NB4 (cell line): ENCODE results near the gene SRRM1.

Experiments used
- DNase-seq: peaks from one replicate; pipeline ENCODE4 v3.0.0; 2010; ENCODE audit warnings: low read depth
- H3K4me3 ChIP-seq: one replicate; pipeline ENCODE4 v1.5.1; 2011; ENCODE audit warnings: mild to moderate bottlenecking, low read depth, low read length, moderate library complexity
- MYC ChIP-seq: IDR thresholded peaks from 2 replicates; pipeline ENCODE4 v1.6.1; 2011; ENCODE audit warnings: low read depth, low read length
- POLR2A ChIP-seq: IDR thresholded peaks from 2 replicates; pipeline ENCODE4 v1.6.1; 2011; ENCODE audit warnings: mild to moderate bottlenecking; ENCODE audit not compliant: insufficient read length; ENCODE audit errors: extremely low read depth
- TF ChIP-seq, protein P1 (sequence below): IDR thresholded peaks from one replicate; pipeline ENCODE4 v1.5.1; 2012; ENCODE audit warnings: low read depth, low read length
- TF ChIP-seq, protein P2 (sequence below): IDR thresholded peaks from 2 replicates; pipeline ENCODE4 v1.6.1; 2011; ENCODE audit warnings: low read depth, low read length

The SRRM1 gene, protein sequence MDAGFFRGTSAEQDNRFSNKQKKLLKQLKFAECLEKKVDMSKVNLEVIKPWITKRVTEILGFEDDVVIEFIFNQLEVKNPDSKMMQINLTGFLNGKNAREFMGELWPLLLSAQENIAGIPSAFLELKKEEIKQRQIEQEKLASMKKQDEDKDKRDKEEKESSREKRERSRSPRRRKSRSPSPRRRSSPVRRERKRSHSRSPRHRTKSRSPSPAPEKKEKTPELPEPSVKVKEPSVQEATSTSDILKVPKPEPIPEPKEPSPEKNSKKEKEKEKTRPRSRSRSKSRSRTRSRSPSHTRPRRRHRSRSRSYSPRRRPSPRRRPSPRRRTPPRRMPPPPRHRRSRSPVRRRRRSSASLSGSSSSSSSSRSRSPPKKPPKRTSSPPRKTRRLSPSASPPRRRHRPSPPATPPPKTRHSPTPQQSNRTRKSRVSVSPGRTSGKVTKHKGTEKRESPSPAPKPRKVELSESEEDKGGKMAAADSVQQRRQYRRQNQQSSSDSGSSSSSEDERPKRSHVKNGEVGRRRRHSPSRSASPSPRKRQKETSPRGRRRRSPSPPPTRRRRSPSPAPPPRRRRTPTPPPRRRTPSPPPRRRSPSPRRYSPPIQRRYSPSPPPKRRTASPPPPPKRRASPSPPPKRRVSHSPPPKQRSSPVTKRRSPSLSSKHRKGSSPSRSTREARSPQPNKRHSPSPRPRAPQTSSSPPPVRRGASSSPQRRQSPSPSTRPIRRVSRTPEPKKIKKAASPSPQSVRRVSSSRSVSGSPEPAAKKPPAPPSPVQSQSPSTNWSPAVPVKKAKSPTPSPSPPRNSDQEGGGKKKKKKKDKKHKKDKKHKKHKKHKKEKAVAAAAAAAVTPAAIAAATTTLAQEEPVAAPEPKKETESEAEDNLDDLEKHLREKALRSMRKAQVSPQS

DNA sequence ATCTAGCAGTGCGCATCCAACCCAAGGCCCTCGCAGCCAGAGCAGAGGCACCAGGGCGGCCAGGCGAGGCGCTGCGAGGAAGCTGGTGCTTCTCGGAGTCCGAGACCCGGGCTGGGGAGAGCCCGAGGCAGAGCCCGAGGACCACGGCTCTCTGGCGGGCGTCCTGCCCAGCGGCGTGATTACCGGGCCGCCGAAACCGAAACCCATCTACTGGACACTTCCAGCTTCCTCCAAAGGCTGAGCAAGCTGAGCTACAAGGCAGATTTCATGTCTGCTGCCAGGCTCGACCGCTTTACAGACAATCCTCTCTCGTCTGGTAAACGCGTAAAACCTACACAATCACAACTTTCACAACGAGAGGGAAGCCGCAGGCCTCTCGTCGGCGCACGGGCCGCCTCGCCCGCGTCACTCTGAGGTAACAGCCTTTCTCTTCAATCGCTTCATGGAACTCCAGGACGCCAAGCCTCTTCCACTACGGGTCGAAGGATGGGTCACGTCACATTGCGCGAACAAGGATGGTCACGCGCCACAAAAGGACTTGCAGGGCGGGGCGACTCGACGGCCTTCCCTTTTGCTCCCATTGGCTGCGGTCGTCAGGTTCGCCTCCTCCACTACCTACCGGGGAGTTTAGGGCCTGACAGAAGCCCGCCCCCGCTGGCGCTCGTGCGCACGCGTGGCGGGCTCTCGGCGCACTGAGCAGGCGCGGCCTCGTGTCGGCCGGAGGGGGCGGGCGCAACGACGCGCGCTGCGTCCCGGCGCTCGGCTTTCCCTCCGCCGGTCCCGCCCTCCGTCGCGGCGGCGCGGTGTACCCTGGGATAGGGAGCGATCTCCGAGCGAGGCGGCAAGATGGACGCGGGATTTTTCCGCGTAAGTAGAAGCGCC, at the start of gene SRRM1:
Gene SRRM1 (plus strand): TSS at position 822 of the 882 bp plus-strand sequence. CDS start 25 bp downstream, at position 847.
- TF ChIP-seq POLR2A (peak; percentile 88), MYC (peak; percentile 79)
- TF ChIP-seq, protein P1, sequence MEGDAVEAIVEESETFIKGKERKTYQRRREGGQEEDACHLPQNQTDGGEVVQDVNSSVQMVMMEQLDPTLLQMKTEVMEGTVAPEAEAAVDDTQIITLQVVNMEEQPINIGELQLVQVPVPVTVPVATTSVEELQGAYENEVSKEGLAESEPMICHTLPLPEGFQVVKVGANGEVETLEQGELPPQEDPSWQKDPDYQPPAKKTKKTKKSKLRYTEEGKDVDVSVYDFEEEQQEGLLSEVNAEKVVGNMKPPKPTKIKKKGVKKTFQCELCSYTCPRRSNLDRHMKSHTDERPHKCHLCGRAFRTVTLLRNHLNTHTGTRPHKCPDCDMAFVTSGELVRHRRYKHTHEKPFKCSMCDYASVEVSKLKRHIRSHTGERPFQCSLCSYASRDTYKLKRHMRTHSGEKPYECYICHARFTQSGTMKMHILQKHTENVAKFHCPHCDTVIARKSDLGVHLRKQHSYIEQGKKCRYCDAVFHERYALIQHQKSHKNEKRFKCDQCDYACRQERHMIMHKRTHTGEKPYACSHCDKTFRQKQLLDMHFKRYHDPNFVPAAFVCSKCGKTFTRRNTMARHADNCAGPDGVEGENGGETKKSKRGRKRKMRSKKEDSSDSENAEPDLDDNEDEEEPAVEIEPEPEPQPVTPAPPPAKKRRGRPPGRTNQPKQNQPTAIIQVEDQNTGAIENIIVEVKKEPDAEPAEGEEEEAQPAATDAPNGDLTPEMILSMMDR: no peak
- TF ChIP-seq, protein P2, sequence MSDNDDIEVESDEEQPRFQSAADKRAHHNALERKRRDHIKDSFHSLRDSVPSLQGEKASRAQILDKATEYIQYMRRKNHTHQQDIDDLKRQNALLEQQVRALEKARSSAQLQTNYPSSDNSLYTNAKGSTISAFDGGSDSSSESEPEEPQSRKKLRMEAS: peak; percentile 81
- H3K4me3 ChIP-seq: peak within 1 kb of the TSS; percentile 96
- peak; percentile 100 for DNase-seq

DNA sequence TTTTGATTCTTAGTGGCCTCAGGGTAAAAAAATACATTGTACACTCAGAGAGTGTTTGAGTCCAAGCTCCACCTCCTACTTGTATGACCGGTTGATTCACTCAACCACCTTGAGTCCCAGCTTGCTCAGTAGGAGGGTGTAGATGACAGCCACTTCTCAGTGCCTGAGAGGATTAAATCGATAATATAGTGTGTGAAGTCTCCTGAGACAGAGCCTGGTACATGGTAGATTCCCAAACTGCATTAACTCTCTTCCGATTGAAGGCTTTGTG, 48.8 kb upstream of the SRRM1 start:
- no peak for DNase-seq
- TF ChIP-seq MYC (no peak), POLR2A (no peak)
- TF ChIP-seq, protein P2: no peak
- TF ChIP-seq, protein P1: no peak
- no peak overlapping the region for H3K4me3 ChIP-seq

DNA sequence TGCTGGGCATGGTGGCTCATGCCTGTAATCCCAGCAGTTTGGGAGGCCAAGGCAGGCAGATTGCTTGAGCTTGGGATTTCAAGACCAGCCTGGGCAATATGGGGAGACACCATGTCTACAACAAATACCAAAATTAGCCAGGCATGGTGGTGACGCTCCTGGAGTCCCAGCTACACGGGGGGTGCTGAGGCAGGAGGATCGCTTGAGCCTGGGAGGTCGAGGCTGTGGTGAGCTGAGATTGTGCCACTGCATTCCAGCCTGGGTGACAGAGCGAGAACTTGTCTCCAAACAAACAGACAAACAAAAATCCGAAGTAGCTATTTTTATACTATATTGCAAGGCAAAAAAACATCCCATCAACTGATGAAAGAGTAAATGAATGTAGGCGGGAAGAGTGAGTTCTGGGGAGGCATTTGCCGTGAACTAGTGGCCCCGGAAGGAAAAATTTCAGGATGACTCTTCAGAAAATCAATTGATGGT, 46.7 kb upstream of the SRRM1 start:
- H3K4me3 ChIP-seq: no peak overlapping the region
- no peak for DNase-seq
- no peak for TF ChIP-seq POLR2A
- TF ChIP-seq, protein P1: no peak
- no peak for TF ChIP-seq MYC
- TF ChIP-seq, protein P2: no peak

DNA sequence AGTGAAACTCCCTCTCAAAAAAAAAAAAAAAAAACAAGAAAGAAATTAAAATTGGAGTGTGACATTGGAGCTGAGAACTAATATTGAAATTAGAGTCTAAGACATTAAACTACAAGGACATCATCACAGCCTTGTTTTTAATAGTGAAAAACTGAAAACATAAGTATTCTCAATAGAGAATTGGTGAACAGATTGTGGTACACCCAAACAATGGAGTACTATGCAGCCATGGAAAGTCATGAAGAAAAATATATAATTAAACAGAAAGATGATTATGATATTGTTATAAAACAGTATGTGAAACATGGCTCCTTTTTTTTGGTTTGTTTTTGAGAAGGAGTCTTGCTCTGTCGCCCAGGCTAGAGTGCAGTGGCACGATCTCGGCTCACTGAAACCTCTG, 43.8 kb upstream of the SRRM1 start:
- no peak overlapping the region for H3K4me3 ChIP-seq
- no peak for TF ChIP-seq MYC
- no peak for TF ChIP-seq POLR2A
- TF ChIP-seq, protein P2: no peak
- TF ChIP-seq, protein P1: no peak
- no peak for DNase-seq

DNA sequence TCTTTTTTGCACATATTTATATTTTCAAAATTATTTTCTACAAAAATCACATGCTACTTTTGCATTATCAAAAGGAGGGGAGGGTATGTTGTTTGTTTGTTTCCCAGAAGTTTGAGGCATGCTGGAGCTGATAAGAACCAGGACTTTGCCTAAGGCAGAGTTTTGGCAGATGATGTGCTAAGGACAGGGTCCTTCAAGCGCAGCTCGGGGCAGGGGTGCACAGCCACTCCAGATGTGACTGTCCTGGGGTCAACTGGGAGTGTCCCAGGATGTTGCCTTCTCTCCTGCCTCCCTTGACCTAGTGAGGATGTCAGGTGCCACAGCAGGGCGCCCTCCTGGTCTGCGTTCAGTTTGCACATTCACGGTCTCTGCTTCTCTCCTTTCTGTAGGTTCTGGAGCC, 42.6 kb upstream of the SRRM1 start:
- TF ChIP-seq MYC (no peak), POLR2A (no peak)
- TF ChIP-seq, protein P2: no peak
- TF ChIP-seq, protein P1: no peak
- no peak for DNase-seq
- H3K4me3 ChIP-seq: no peak overlapping the region
